GM12801 (cell line): ENCODE data around the gene XPC.

Experiments
- TF ChIP-seq, protein P1 (sequence below): IDR thresholded peaks from one replicate; pipeline ENCODE4 v1.5.1; 2011; ENCODE audit warnings: control low read depth; ENCODE audit not compliant: insufficient read length; ENCODE audit errors: extremely low read depth

Gene XPC

DNA sequence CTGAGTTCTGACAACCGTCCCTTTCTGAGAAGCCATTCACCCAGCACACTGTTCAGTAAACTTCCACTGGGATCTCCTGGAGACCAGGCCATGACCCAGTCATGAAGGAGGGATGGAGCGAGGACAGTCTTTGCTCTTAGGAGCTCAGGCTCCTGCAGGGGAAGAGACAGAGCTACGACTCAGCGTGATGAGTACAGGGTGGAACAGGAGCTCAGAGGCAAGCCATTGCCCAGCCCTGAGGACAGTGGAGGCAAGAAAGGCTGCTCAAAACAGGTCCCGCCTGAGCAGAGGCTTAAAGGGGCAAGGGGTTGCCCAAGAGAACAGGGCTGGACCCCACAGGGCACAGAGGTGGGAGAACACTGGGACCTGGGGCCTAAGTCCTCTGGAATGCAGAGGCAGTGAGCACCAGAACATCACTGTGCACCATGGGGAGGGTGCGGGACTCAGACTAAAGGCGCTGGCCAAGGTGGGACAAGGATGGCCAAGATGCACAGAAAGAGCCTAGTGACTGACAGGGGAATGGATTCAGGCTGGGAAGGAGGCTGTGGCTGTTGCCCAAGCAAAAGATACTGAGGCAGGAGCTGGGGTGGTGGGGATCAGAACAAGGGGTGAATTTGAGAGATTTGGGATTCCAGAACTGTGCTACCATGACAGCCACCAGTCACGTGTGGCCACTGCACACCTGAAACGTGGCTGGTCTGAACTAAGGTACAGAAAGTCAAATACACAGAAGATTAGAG lies 27.7 kb downstream of the XPC start:
- TF ChIP-seq, protein P1, sequence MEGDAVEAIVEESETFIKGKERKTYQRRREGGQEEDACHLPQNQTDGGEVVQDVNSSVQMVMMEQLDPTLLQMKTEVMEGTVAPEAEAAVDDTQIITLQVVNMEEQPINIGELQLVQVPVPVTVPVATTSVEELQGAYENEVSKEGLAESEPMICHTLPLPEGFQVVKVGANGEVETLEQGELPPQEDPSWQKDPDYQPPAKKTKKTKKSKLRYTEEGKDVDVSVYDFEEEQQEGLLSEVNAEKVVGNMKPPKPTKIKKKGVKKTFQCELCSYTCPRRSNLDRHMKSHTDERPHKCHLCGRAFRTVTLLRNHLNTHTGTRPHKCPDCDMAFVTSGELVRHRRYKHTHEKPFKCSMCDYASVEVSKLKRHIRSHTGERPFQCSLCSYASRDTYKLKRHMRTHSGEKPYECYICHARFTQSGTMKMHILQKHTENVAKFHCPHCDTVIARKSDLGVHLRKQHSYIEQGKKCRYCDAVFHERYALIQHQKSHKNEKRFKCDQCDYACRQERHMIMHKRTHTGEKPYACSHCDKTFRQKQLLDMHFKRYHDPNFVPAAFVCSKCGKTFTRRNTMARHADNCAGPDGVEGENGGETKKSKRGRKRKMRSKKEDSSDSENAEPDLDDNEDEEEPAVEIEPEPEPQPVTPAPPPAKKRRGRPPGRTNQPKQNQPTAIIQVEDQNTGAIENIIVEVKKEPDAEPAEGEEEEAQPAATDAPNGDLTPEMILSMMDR = no peak

DNA sequence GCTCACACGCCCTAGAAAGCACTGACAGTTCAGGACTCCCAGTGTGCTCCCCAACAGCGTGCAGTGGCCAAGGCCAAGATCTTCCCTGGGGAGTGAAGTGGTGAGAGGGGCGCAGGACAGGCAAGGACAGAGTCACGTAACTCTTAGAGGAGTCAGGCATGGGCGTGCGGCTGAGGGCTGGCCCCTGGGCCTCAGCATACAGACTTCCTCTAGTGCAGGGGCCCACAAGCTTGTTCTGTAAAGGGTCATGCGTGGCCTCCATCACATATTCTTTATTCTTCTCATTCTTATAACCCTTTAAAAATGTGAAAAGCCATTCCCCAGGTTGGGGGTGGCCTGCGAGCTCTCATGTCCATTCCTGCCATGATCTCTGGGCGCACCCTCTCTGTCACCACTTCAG lies 28.3 kb downstream of the XPC start:
- TF ChIP-seq, protein P1 = no peak

DNA sequence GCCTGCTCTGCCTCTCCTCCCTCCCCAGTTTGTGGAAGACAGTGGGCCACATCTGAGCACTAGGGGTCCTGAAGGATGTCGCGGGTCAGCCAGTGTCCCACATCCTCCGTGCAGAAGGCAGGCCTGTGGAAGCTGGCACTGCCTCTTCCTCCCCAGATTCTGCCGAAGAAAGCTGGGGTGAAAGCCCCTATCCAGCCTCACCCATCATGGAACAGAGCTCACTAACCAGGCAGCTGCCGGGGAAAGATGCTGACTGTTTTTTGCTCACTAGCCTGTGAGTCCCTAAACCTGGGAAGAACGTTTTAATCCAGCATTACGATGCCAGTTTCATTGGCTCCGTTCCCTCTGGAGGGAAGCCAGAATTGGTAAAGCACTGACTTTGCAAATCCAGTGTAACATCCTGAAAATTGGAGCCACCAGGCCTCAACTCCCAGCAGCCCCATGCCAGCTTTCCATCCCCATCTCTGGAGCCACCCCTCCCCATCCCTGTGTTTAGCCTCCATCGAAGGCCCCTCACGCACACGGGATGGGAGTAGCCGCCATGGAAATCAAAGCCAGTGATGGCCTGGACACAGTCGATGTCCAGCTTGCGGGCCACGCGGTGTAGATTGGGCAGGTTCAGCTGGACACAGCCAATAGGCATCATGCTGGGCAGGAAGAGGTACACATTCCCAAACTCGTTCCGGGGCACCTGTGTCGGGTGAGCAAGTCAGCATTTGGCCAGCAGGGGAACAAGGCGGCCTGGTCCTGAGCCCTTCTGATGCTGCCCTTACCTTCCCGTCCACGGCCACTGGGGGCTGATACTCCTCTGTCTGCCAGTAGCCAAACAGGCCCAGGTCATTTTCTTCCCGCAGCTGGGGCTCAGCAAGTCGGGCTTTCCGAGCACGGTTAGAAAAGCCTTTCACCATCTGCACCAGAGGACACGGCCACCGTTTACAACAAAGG lies 30.1 kb downstream of the XPC start:
- TF ChIP-seq, protein P1 = no peak

DNA sequence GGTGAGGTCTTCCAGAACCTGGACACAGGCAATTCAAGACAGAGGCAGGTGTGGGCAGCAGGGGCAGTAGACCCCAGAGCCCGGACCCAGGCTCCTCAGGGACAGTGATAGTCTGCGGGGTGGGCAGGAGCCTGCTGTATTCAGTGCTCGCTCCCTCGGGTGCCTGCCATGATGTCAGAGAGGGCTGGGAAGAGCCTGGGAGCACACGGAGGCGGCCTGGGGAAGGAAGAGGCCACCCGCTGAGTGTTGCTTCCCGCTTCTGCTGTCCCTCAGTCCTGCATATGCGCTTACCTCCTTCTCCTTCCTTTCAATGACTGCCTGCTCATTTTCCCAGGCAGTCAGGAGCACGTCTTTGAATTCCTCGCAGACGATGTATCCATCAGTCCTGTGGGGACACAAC lies 30.8 kb downstream of the XPC start:
- TF ChIP-seq, protein P1 = no peak

DNA sequence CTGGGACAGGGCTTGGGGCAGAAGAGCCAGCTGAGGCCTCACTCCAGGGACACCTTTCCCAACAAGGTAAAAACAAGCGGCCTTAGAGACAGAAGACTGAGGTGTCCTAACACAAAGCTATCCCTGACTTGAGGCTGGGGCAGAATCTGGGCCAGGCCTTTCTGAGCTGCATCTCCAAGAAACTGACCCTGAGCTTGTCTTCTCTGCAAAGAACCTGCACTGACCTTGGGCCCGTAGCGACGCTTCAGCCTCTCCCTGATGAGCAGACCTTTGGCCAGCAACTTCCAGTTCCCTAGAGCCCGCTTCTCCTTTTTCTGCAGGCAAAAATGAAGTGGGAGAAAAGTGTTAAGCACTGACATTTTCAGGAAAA lies 31.4 kb downstream of the XPC start:
- TF ChIP-seq, protein P1 = no peak

DNA sequence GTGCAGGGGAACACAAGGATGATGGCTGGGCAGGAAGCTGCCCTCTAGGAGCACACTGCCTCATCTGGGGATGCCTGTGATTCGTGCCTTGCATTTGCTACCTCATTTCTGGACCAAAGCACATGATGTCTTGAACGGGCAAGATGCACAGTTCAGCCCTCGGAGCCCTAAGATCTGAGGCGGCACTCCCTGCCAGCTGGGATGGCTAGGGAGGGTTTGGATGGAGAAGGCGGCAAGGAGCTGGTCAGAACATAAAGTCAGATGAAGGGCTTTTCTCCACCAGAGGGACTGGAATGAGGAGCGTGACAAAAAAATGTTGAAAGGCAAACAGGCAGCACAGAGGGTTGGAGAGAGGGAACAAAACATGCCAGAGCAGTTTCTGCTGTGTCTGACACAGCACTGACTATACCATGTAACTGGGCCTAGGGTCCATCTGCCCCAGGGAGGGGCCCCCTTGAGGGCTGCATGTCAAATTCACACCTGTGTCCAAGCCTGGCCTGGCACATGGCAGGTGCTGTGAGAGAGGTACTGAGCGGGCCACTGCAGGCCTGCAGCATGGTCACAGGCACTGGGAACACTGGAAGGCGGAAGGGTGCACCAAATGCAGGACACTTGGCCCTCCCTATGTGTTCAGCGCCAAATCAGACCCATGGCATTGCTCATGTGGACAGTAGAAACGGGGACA lies 31.9 kb downstream of the XPC start:
- TF ChIP-seq, protein P1 = no peak

DNA sequence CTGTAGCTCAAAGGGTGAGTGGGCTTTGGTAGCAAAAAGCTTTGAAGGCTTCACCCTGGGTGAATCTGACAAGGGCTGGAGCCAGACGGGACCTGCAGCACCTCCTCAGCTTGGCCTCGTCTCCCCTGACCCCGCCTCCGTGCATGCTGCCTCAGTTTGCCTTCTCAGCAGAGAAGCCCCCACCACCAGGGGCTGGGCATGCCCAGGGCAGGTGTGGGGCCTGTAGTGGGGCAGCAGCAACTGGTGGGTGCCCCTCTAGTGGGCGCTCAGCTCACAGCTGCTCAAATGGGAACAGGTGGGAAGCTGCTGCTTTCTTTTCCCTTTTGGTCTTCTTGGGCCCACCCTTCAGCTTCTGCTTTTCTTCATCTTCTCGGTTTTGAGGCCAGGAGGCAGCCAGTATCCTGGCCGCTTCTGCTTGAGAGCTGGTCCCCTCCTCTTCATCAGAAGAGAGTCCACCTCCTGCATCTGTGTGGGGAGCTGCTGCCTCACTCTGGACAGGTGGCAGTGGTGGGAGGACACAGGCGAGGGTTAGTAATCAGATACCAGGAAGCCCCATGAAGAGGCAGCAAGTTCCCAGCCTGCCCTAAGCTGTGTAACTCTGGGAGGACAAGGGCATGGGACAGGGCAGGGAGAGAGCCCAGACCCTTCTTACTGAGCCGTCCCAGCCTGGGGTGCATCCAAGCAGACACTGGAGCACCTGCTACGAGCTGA lies 32.6 kb downstream of the XPC start:
- TF ChIP-seq, protein P1 = no peak
